NCI-H2081 treated with DMSO at 0.1 percent for 48 hours (cell line): ENCODE data around the gene UVSSA.
"Not testable (repeated sequence)": the region's sequence is repeated elsewhere in the genome, so short reads cannot be mapped to it uniquely, and the experiment has no call there.

Experiments
- DNase-seq: peaks from one replicate; lab custom pipeline; 2025; lab: John Stamatoyannopoulos, UW

The UVSSA gene

DNA sequence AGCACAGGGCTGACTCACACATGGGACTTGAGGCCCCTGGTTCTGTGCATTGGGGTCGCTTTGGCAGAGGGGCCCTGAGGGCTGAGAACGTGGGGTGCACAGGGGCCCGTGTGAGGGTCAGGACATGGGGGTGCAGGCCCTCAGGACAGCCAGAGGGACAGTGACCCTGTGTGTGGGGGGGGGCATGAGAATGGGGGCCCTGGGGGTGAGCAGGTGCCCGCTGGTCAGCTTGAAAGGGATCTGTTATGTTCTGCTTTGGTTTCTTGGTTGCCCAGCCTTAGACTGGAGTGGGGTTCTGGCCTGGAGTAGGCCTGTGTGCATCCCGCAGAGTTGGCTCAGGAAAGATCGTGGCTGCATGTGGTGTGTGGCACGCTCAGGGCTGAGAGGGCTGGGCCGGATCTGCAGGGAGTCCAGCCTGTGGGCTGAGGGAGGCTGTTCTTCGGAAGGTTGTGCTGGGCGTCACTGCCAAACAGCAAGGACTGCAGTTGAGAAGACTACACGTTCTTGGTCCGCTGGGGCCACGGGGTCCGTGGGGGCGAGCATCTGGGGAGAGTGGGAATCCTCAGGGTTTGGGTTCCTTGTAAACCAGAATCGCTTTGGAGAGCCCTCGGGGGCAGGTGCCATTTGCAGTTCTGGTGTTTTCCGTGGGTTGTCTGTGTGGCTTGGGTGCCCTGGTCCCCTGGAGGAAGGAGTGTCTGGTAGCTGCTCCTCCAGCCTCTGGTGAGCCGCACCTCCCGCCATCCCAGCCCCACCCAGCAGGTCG is 15.2 kb upstream of the UVSSA start:
- no peak for DNase-seq

DNA sequence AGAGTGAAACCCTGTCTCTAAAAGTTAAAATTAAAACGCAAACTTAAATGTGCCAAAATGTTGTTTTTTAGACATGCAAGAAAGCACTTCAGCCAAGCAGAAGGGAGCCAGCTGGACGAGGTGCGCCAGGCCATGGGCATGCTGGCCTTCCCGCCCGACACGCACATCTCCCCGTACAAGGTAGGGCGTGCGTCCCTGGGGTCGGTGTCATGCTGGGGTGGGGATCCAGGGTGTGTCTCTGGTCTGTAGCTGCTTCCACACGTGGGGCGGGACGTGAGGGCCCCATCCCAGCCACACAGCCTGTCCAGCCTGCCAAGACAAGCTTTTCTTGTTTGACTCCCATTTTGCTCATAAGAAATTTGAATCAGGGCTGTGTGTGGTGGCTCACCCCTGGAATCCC is 14.3 kb upstream of the UVSSA start:
- DNase-seq: no peak

DNA sequence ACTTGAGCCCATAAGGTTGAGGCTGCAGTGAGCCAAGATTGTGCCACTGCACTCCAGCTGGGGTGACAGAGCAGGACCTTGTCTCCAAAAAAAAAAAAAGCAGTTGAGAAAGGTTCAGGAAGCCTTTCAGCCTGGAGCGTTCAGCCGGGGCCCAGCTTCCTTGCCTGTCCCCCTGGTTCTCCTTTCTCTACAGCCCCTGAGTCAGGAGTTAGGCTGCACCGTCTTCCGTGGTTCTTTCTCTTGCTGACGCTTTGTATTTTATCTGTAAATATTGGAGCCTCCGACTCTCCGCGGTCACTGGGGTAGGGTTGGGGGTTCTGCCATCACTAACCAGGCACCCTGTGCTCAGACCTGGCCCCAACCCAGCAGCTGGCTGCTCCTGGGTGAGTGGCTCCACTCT is 13.8 kb upstream of the UVSSA start:
- DNase-seq: no peak

DNA sequence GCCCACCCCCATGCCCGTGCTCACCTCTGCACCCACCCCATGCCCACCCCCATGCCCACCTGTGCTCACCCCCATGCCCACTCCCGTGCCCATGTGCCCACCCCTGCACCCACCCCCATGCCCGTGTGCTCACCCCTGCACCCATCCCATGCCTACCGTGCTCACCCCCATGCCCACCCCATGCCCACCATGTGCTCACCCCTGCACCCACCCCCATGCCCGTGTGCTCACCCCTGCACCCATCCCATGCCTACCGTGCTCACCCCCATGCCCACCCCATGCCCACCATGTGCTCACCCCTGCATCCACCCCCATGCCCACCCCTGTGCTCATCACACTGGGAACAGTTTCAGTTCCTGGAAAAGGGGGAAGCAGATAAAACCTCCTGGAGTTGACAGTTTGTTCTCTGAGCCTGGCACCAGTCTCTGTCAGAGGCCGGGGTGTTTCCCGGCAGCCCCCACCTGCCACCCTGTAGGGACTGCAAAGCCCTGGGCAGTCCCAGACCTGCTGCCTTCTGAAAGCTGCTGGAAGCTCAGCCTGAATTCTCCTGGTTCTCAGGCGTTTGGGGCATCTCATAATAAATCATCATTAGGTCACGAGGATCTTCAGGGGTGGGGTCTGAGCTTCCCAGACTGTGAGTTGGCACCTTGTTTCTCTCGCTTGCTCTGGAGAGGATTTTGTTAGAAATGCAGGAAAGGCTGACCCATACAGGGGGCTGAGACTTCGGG is 13.0 kb upstream of the UVSSA start:
- not testable (repeated sequence) for DNase-seq

DNA sequence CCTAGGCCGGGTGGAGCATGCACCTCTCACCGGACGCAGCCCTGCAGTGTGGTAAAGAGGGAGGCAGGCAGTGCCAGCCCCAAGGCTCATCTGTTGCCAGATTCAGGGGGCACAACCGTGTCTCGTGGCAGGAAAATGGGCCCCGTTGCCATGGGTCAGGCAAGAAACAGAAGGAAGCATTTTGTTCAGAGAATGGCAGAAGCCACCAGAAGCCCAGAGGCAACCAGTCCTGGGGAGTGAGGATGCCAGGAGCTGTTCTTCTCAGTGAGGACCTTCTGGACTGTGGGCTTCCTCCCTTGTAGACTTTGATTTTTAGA is 12.5 kb upstream of the UVSSA start:
- DNase-seq: no peak

DNA sequence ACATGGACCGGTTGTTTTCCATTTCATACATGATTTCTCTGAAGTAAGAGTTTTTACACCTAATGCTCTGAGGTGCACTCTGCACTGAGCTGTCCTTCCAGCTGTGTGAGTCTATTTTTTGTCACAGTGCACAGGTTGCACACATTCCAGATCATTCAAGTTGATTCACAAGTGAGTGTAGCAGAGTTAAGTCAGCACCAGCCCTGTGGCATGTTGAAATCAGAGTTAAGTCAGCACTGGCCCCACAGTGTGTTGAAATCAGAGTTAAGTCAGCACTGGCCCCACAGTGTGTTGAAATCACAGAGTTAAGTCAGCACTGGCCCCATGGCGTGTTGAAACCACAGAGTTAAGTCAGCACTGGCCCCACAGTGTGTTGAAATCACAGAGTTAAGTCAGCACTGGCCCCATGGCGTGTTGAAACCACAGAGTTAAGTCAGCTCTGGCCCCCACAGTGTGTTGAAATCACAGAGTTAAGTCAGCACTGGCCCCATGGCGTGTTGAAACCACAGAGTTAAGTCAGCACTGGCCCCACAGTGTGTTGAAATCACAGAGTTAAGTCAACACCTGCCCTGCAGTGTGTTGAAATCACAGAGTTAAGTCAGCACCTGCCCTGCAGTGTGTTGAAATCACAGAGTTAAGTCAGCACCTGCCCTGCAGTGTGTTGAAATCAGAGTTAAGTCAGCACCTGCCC is 11.7 kb upstream of the UVSSA start:
- DNase-seq: not testable (repeated sequence)

DNA sequence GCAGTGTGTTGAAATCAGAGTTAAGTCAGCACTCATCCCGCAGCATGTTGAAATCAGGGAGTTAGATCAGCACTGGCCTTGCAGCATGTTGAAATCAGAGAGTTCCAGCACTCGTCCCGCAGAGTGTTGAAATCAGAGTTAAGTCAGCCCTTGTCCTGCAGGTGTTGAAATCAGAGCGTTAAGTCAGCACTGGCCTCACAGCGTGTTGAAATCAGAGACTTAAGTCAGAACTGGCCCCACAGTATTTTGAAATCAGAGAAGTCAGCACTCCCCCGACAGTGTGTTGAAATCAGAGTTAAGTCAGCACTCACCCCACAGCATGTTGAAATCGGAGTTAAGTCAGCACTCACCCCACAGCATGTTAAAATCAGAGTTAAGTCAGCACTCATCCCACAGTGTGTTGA is 10.9 kb upstream of the UVSSA start:
- no peak for DNase-seq

DNA sequence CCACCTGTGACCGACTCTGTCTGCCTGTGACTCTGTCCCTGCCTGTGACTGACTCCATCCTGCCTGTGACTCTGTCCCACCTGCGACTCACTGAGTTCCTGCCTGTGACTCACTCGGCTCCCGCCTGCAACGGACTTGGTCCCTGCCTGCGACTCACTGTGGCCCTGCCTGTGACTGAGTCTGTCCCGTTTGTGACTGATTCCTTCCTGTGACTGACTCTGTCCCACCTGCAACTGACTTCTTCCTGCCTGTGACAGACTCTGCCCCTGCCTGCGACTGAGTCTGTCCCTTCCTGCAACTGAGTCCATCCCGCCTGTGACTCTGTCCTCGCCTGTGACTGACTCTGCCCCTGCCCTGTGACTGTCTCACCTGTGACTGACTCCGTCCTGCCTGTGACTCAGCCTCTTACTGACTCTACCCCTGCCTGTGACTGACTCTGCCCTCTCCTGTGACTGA is 9.6 kb upstream of the UVSSA start:
- DNase-seq: no peak

DNA sequence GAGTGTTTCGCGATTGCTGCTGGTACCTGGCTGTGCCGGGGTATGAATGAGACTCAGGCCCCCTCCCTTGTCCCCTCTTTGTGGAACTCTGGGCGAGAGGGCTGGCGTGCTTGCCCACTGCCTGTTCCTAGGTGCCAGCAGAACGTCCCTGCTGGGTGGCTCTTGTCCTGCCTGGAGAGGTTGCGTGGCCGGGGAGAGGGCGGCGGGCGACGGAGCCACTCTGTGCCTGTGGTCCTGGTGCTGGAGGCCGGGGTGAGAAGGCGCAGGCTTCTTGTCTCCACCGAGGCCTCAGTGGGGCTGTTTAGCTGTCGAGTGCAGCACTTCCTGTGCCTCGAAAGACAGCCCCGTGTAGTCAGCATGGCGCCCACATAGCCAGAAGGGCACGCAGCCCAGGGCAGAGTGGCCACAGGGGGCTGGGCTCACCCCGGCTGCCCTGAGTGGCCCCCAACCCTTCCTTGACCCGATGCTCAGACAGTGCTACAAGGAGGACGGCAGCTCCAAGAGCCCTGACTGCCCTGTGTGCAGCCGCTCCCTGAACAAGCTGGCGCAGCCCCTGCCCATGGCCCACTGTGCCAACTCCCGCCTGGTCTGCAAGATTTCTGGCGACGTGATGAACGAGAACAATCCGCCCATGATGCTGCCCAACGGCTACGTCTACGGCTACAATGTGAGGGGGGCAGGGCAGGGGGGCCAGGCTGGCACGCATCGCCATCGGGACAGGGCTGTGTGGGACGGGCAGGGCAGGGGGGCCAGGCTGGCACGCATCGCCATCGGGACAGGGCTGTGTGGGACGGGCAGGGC is 8.9 kb upstream of the UVSSA start:
- DNase-seq: no peak

DNA sequence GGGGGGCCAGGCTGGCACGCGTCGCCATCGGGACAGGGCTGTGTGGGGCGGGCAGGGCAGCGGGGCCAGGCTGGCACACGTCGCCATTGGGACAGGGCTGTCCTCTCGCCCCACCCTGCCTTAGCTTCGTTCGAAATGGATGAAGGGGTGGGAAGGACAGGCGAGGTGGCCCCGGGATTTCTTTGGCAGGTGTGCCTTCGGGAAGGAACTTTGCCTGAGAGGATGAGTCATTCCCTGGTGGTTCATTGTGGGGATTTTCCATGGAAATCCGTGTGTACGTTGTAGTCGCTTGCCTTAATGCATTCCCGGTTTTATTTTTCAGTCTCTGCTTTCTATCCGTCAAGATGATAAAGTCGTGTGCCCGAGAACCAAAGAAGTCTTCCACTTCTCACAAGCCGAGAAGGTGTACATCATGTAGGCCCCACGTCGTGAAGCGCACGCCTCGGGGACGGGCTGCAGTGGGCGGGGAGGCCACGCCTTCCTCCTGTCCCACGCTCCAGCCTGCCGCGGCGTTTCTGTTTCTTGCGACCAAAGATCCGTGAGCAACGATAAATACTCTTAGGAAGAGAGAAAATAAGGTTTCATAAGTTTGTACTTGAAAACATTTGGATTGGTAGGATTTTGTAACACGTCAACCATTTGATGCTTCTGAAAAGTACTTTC is 8.1 kb upstream of the UVSSA start:
- DNase-seq: no peak

DNA sequence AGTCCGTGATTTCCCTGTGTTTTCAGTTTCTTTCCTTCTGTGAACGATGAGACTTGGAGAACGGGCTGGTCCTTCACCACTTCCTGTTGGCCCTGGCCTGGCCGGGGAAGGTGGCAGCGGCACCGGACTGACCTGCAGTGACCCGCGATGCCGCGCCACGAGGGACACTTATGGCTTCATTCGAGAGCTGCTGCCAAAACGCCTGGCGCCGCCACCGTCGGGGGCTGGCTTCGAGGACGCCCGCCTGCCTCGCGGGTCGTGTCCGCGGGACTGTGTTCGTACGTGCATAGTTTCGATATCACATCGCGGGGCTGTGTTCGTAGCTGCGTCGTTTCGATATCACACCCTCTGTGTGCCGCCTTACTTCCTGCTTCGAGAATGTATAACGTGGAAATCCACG is 7.5 kb upstream of the UVSSA start:
- DNase-seq: no peak

DNA sequence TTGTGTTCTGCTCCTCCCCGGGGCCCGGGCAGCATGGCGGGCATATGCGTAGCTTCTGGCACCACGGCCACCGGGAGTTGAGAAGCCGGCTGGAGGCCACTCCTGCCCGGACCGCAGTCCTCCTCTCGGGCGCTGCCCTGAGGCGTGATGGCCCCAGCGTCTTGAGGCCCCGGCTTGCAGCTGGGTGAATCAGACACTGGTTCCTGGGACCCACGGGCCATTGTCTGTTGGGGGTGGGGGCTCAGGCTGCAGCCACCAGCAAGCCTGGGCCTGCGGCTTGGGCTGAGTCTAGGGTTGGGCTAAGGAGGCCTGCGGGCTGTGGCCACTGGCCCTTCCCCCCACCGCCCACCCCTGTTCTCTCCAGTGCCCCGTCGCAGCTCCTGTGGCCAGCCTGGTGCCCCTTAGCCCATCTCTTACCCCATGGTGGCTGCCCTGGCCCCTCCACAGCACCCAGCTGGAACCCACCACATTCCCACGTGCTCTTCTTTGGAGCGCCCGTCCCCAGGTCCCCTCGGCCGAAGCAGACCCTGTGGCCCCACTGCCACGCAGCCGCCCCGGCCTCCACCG is 6.7 kb upstream of the UVSSA start:
- DNase-seq: no peak

DNA sequence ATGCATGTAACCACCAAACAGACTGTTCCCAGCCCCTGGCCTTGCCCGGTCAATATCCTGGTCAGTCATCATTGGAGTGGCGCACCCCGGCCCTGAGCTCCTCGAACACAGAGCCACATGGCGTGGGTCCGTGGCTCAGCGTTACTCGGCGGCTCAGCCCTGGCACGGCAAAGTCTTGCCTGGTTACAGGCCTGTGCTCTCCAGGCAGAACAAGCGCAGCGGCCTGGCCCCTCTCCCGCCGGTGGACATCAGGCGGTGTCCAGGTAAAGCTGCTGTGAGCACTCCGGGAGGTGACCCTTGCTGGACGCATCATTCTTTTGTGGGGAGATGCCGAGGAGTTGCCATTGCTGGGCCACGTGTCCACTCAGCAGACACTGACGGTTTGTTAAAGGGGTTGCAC is 6.1 kb upstream of the UVSSA start:
- DNase-seq: no peak

DNA sequence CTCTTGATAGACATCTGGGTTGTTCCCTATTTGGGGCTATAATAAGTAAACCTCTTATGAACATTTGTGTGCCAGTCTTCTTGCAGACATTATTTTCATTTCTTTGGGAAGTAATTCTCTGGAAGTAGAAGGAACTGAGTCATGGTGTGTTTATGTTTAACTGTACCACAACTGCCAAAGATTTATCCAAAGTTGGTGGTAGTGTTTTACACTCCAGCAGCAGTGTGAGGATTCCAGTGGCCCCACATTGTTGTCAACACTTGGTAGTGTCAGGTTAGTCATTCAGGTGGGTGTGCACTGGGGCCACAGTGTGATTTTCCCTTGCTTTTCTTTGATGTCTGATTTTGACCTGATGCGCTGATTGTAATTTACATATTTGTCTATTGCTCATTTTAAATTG is 5.0 kb upstream of the UVSSA start:
- DNase-seq: no peak

DNA sequence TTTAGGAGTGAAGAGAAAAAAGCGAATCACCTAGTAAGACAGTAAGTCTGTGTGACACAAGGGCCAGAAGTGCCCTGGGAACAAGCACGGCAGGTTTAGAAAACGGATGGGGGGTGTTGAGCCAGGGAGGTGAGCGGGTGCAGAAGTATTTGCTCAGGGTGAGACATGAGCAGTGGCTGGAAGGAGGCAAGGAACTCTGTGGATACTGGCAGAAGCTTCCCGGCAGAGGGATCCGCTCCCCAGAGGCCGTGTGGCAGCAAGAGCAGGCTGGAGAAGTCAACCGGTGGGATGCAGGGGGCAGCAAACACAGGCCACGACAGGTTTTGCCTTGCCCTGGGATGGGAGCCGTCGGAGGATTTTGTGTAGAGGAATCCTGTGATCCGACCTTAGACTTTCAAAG is 2.3 kb upstream of the UVSSA start:
- no peak for DNase-seq

DNA sequence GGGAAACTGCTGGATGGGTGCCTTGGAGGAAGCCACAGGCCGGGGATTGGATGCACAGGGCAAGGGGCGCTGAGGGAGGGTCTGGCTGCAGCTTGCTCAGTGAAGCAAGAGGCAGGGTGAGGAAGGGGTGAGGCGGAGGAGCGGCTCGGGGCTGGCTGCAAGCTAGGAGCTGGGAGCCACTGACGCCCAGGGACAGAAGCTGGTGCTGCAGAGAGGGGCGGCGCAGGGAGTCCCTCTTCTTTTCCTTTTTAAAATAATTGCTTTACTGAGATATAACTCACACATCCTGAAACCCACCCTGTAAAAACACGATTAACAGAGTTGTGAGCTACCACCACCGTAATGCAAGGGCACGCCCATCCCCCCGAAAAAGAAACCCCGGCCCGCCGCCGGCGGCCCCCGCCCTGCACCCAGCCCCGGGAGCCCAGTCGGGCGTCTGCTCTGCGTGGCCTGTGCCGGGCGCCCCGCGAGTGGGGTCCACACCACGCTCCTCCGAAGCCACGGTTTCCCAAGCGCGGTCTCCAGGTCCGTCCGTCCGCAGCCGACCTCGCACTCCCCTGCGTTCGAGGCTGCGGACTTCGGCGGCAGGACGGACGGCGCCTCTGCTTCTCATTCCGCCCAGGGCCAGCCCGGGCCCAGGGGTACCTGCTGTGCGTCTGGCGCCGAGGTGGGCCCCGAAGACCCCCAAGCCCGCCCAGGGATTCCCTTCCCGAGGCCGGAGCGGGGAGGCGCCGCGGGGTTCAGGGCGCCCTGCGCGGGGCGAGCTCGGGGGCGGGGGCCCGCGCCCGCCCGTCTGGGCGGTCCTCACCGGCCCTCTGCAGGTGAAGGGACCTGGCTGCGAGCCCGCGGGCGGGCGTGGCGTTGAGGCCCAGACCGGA is 866 bp upstream of the UVSSA start:
- DNase-seq: no peak

DNA sequence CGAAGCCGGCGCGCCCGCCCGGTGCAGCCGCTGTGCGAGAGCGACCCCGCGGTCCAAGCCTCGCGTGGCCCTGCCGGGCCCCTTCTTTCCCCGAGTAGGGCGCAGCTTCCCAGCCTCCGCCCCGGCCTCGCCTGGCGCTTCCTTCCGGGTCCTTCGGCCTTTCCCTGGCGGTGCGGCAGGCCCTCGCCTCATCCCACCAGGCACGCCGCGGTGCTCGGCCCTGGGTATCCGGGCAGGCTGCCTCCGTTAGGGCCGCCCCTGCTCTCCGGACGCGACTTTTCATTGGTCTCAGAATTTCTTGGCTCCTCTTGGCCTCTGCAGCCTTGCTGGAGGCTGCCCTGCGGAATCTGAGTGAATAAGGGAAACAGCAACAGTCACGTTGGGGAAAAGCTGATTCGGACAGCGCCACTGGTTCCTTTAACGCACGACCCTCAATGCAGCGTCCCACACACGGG is 429 bp downstream of the UVSSA start:
- DNase-seq: no peak

DNA sequence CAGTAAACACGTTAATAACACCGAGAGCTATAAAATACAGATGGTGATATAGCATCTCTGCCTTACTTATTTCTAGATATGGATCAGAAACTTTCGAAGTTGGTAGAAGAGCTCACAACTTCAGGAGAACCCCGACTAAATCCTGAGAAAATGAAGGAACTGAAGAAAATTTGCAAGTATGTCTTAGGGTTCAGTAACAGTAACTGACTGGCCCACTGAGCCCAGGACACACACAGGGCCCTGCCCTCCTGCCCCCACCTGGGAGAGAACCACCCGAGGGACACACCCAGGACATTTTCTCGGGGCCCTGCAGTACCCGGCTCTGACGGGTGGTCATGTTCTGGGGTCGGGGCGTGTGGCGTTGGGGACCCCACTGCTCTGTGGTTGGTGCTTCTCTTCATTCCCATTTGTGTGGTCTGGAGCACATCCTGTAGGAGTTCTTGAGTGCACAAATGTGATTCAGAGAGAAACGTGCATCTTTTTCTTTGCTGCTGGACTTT is 1.1 kb downstream of the UVSSA start:
- no peak for DNase-seq

DNA sequence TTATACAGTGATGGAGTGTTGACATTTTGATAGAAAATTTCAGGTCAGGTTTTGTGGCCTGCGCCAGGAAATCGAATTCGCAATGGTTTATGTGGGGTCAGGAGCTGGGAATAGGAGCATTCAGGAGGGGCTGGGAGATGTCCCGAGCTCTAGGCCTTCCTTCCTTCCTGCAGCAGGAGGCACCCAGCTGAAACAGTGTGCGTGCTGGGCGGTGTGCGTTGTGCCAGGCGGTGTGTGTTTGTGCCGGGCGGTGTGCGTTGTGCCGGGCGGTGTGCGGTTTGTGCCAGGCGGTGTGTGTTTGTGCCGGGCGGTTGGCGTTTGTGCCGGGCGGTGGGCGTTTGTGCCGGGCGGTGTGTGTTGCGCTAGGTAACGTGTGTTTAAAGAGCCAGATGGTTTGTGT is 1.7 kb downstream of the UVSSA start:
- DNase-seq: no peak
